Breast epithelium (tissue), 4 donors: ENCODE data around the gene SPATA24. TPM values are rescaled to one million over a fixed set of nuclear protein-coding genes. Genes with fewer than 3 reads are reported as not detected.

Experiments used
- DNase-seq, 2 donors: peaks; one replicate each; pipeline ENCODE4 v3.0.0-alpha.2; 2019; ENCODE audit warnings: low spot score in 2 of 2
- H3K27ac ChIP-seq, 2 donors: fragments of 200-600 bp; sonication (generic) in 1 of 2; one replicate each; pipeline ENCODE4 v1.5.1; 2016 to 2019; ENCODE audit warnings: mild to moderate bottlenecking in 1 of 2
- H3K27me3 ChIP-seq, 2 donors: fragments of 200-600 bp; sonication (generic) in 1 of 2; one replicate each; pipeline versions ENCODE4 v1.5.1 to v1.6.0; 2017 to 2019; ENCODE audit warnings: control low read depth in 1 of 2, mild to moderate bottlenecking in 1 of 2
- H3K36me3 ChIP-seq: fragments of 200-600 bp; one replicate; pipeline ENCODE4 v1.5.1; 2019
- H3K4me1 ChIP-seq, 2 donors: fragments of 200-600 bp; sonication (generic); one replicate each; pipeline ENCODE4 v1.5.1; 2016 to 2019; ENCODE audit warnings: control low read depth in 1 of 2
- H3K4me3 ChIP-seq, 3 donors: fragments of 200-600 bp; sonication (generic); 1 replicate in 2 of 3; 2 replicates in 1 of 3; pipeline ENCODE4 v1.5.1; 2016 to 2019; ENCODE audit warnings: mild to moderate bottlenecking in 3 of 3, moderate library complexity in 2 of 3
- H3K9me3 ChIP-seq, 2 donors: fragments of 200-600 bp; sonication (generic) in 1 of 2; one replicate each; pipeline ENCODE4 v1.5.1; 2016 to 2019; ENCODE audit warnings: control low read depth in 1 of 2
- POLR2A ChIP-seq: fragments of 450-650 bp; IDR thresholded peaks from one replicate; pipeline ENCODE4 v1.6.1; 2016; ENCODE audit warnings: antibody characterized with exemption, mild to moderate bottlenecking, moderate library complexity
- POLR2AphosphoS5 ChIP-seq, 3 donors: sonication (generic); formaldehyde crosslinking; IDR thresholded peaks; one replicate each; pipeline ENCODE4 v1.6.1; 2017; ENCODE audit warnings: antibody characterized with exemption in 3 of 3
- intact Hi-C: fragments of 100-400 bp; cut with DNase I; formaldehyde crosslinking; loops from one replicate; pipeline ENCODE4 v1.15.1; 2023; ENCODE audit warnings: low total_unique reads
- total RNA-seq, 3 donors: library from RNA; depleted of rRNA; stranded (reverse); fragments of >200 nt; gene quantifications; one replicate each; pipeline ENCODE4 v1.1.0, GENCODE V29; 2016
- TF ChIP-seq, protein P1 (sequence below), 3 donors: fragments of 450-650 bp; IDR thresholded peaks; one replicate each; pipeline ENCODE4 v1.5.1; 2016 to 2017; ENCODE audit warnings: antibody characterized with exemption in 3 of 3, mild to moderate bottlenecking in 3 of 3, moderate library complexity in 3 of 3

SPATA24 gene
- total RNA-seq, 3 donors from 2014 or later: 0.98 to 2.4 (median 2.2) TPM

- TF ChIP-seq POLR2A (no peak), POLR2AphosphoS5 (IDR thresholded peaks at IDR 0.05) (no peak)
- TF ChIP-seq, protein P1, sequence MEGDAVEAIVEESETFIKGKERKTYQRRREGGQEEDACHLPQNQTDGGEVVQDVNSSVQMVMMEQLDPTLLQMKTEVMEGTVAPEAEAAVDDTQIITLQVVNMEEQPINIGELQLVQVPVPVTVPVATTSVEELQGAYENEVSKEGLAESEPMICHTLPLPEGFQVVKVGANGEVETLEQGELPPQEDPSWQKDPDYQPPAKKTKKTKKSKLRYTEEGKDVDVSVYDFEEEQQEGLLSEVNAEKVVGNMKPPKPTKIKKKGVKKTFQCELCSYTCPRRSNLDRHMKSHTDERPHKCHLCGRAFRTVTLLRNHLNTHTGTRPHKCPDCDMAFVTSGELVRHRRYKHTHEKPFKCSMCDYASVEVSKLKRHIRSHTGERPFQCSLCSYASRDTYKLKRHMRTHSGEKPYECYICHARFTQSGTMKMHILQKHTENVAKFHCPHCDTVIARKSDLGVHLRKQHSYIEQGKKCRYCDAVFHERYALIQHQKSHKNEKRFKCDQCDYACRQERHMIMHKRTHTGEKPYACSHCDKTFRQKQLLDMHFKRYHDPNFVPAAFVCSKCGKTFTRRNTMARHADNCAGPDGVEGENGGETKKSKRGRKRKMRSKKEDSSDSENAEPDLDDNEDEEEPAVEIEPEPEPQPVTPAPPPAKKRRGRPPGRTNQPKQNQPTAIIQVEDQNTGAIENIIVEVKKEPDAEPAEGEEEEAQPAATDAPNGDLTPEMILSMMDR (IDR thresholded peaks at IDR 0.05): no peak
- no peaks in the 10 kb centered on the region for H3K9me3 ChIP-seq
- intact Hi-C loops: no loop called here
- H3K4me3 ChIP-seq: no peak overlapping the region
- no peak for DNase-seq
- no peaks in the 10 kb centered on the region for H3K27me3 ChIP-seq
- no peak overlapping the region for H3K27ac ChIP-seq
- H3K36me3 ChIP-seq: no peaks in the 10 kb centered on the region
- H3K4me1 ChIP-seq: no peaks in the 10 kb centered on the region
These were observed 26.7 kb downstream of the SPATA24 start for GRCh38 chr5:139377226-139377625.

GRCh38 chr5:139376364-139376763 lies 27.5 kb downstream of the SPATA24 start:
- H3K27ac ChIP-seq: no peak overlapping the region
- DNase-seq: no peak
- H3K4me1 ChIP-seq: no peaks in the 10 kb centered on the region
- no peaks in the 10 kb centered on the region for H3K9me3 ChIP-seq
- no peaks in the 10 kb centered on the region for H3K36me3 ChIP-seq
- H3K27me3 ChIP-seq: no peaks in the 10 kb centered on the region
- intact Hi-C loops: no loop called here
- TF ChIP-seq POLR2AphosphoS5 (IDR thresholded peaks at IDR 0.05): no peak
- no peak for TF ChIP-seq POLR2A
- TF ChIP-seq, protein P1 (IDR thresholded peaks at IDR 0.05): no peak
- no peak overlapping the region for H3K4me3 ChIP-seq

DNA sequence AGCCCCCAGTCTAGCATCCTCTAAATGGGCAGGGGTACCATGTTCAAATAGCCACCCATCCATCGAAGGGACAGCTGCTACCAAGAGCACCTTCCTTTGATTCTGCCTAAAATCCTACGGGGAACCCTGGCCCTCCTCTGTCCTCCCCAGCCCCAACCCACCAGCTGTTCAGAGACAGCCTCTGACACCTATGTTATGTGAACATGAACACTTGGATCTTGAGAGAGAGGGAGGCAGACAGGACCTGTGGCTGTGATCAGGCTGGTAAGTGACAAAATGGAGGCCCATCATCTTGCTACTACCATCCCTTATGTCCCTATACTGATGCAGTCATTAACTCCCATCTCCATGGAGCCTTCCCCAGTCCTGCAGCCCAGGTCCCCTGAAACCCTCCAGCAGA lies 29.0 kb downstream of the SPATA24 start:
- Histone ChIP-seq H3K27ac (peak overlapping the region; percentile 78 to 80), H3K27me3 (no peaks in the 10 kb centered on the region), H3K4me3 (no peak overlapping the region), H3K4me1 (no peaks in the 10 kb centered on the region), H3K36me3 (no peaks in the 10 kb centered on the region), H3K9me3 (no peaks in the 10 kb centered on the region)
- DNase-seq: no peak
- TF ChIP-seq, protein P1 (IDR thresholded peaks at IDR 0.05): no peak
- TF ChIP-seq POLR2A: no peak
- TF ChIP-seq POLR2AphosphoS5 (IDR thresholded peaks at IDR 0.05): no peak
- intact Hi-C loops: no loop called here

- Histone ChIP-seq H3K9me3 (no peaks in the 10 kb centered on the region), H3K4me1 (no peaks in the 10 kb centered on the region), H3K27me3 (no peaks in the 10 kb centered on the region), H3K36me3 (no peaks in the 10 kb centered on the region), H3K27ac (no peak overlapping the region), H3K4me3 (no peak overlapping the region)
- peak in 1 of 2 donors; percentile 12 for DNase-seq
- intact Hi-C loops: no loop called here
- no peak for TF ChIP-seq POLR2AphosphoS5 (IDR thresholded peaks at IDR 0.05)
- no peak for TF ChIP-seq POLR2A
- TF ChIP-seq, protein P1 (IDR thresholded peaks at IDR 0.05): no peak
These were observed 32.1 kb downstream of the SPATA24 start for GRCh38 chr5:139371482-139372435.

GRCh38 chr5:139369181-139369580 lies 34.7 kb downstream of the SPATA24 start:
- H3K9me3 ChIP-seq: no peaks in the 10 kb centered on the region
- no peak for DNase-seq
- no peaks in the 10 kb centered on the region for H3K4me1 ChIP-seq
- intact Hi-C loops: no loop called here
- H3K27me3 ChIP-seq: no peaks in the 10 kb centered on the region
- H3K36me3 ChIP-seq: no peaks in the 10 kb centered on the region
- no peak overlapping the region for H3K4me3 ChIP-seq
- no peak overlapping the region for H3K27ac ChIP-seq
- TF ChIP-seq POLR2A (no peak), POLR2AphosphoS5 (IDR thresholded peaks at IDR 0.05) (no peak)
- TF ChIP-seq, protein P1 (IDR thresholded peaks at IDR 0.05): no peak
